HEK293 (cell line): ENCODE results near the gene TNFRSF8.
"Not testable (repeated sequence)": the region's sequence is repeated elsewhere in the genome, so short reads cannot be mapped to it uniquely, and the experiment has no call there.

ENCODE experiments used
- MYNN ChIP-seq: fragments of 450-650 bp; formaldehyde crosslinking; IDR thresholded peaks from 2 replicates; pipeline ENCODE4 v1.5.1; 2016; ENCODE audit warnings: missing biosample characterization, missing genetic modification characterization, borderline replicate concordance
- ZBTB17 ChIP-seq: fragments of 450-650 bp; formaldehyde crosslinking; IDR thresholded peaks from 2 replicates; pipeline ENCODE4 v1.5.1; 2016; ENCODE audit warnings: missing biosample characterization, missing genetic modification characterization
- ZNF24 ChIP-seq: fragments of 450-650 bp; formaldehyde crosslinking; IDR thresholded peaks from 2 replicates; pipeline ENCODE4 v1.5.1; 2016; ENCODE audit warnings: missing biosample characterization, missing genetic modification characterization
- ZNF529 ChIP-seq: fragments of 450-650 bp; formaldehyde crosslinking; IDR thresholded peaks from 2 replicates; pipeline ENCODE4 v1.5.1; 2017; ENCODE audit warnings: missing genetic modification characterization, missing biosample characterization; ENCODE audit not compliant: insufficient replicate concordance
- ZNF558 ChIP-seq: fragments of 450-650 bp; formaldehyde crosslinking; IDR thresholded peaks from 2 replicates; pipeline ENCODE4 v1.5.1; 2016; ENCODE audit warnings: missing biosample characterization, missing genetic modification characterization
- ZNF596 ChIP-seq: fragments of 450-650 bp; IDR thresholded peaks from 2 replicates; pipeline ENCODE4 v1.5.0; 2018; ENCODE audit warnings: missing biosample characterization, mild to moderate bottlenecking, missing genetic modification characterization, moderate library complexity
- ZNF624 ChIP-seq: fragments of 450-650 bp; formaldehyde crosslinking; IDR thresholded peaks from 2 replicates; pipeline ENCODE4 v1.5.1; 2017; ENCODE audit warnings: missing biosample characterization, missing genetic modification characterization
- ZNF792 ChIP-seq: fragments of 450-650 bp; formaldehyde crosslinking; IDR thresholded peaks from 2 replicates; pipeline ENCODE4 v1.5.1; 2016; ENCODE audit warnings: missing biosample characterization, missing genetic modification characterization
- ZNF843 ChIP-seq: fragments of 450-650 bp; formaldehyde crosslinking; IDR thresholded peaks from 2 replicates; pipeline ENCODE4 v1.5.1; 2016; ENCODE audit warnings: missing biosample characterization, missing genetic modification characterization
- TF ChIP-seq, protein P1 (sequence below): fragments of 450-650 bp; formaldehyde crosslinking; IDR thresholded peaks from 2 replicates; pipeline ENCODE4 v1.5.1; 2016; ENCODE audit warnings: missing biosample characterization, missing genetic modification characterization
- TF ChIP-seq, protein P2 (sequence below): fragments of 450-650 bp; formaldehyde crosslinking; IDR thresholded peaks from 2 replicates; pipeline ENCODE4 v1.5.1; 2017; ENCODE audit warnings: missing biosample characterization, missing genetic modification characterization
- TF ChIP-seq, protein P3 (sequence below): fragments of 450-650 bp; formaldehyde crosslinking; IDR thresholded peaks from 2 replicates; pipeline ENCODE4 v1.5.1; 2016; ENCODE audit warnings: missing biosample characterization, missing genetic modification characterization

DNA sequence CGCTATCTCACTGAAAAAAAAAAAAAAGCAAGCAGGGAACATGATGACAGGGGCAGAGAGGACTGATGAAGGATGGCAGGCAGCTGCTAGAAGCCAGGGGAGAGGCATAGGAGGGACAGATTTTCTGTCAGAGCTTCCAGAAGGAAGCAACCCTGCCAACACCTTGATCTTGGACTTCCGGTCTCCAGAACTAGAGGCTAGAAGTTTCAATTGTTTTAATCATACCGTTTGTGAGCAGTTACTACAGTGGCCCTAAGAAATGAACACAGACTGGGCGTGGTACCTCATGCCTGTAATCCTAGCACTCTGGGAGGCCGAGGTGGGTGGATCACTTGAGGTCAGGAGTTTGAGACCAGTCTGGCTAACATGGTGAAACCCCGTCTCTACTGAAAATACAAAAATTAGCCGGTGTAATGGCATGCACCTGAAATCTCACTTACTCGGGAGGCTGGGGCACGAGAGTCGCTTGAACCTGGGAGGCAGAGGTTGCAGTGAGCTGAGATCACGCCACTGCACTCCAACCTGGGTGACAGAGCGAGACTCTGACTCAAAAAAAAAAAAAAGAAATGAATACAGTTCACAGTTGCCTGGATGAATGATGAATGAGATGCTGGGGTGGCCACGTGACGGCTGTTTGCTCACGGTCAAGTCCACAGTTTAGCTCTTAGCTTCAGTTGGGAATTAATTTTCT, 18.8 kb upstream of the TNFRSF8 start:
- not testable (repeated sequence) for TF ChIP-seq ZNF596 (tag by site-specific recombination); ZNF558 (tag by site-specific recombination); ZNF792 (tag by site-specific recombination); ZNF24; ZNF529 (tag by site-specific recombination); ZNF843 (tag by site-specific recombination); MYNN (tag by site-specific recombination); ZNF624; ZBTB17
- TF ChIP-seq, protein P1, sequence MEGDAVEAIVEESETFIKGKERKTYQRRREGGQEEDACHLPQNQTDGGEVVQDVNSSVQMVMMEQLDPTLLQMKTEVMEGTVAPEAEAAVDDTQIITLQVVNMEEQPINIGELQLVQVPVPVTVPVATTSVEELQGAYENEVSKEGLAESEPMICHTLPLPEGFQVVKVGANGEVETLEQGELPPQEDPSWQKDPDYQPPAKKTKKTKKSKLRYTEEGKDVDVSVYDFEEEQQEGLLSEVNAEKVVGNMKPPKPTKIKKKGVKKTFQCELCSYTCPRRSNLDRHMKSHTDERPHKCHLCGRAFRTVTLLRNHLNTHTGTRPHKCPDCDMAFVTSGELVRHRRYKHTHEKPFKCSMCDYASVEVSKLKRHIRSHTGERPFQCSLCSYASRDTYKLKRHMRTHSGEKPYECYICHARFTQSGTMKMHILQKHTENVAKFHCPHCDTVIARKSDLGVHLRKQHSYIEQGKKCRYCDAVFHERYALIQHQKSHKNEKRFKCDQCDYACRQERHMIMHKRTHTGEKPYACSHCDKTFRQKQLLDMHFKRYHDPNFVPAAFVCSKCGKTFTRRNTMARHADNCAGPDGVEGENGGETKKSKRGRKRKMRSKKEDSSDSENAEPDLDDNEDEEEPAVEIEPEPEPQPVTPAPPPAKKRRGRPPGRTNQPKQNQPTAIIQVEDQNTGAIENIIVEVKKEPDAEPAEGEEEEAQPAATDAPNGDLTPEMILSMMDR (tag by site-specific recombination): not testable (repeated sequence)
- TF ChIP-seq, protein P2, sequence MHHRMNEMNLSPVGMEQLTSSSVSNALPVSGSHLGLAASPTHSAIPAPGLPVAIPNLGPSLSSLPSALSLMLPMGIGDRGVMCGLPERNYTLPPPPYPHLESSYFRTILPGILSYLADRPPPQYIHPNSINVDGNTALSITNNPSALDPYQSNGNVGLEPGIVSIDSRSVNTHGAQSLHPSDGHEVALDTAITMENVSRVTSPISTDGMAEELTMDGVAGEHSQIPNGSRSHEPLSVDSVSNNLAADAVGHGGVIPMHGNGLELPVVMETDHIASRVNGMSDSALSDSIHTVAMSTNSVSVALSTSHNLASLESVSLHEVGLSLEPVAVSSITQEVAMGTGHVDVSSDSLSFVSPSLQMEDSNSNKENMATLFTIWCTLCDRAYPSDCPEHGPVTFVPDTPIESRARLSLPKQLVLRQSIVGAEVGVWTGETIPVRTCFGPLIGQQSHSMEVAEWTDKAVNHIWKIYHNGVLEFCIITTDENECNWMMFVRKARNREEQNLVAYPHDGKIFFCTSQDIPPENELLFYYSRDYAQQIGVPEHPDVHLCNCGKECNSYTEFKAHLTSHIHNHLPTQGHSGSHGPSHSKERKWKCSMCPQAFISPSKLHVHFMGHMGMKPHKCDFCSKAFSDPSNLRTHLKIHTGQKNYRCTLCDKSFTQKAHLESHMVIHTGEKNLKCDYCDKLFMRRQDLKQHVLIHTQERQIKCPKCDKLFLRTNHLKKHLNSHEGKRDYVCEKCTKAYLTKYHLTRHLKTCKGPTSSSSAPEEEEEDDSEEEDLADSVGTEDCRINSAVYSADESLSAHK (tag by site-specific recombination): not testable (repeated sequence)
- TF ChIP-seq, protein P3, sequence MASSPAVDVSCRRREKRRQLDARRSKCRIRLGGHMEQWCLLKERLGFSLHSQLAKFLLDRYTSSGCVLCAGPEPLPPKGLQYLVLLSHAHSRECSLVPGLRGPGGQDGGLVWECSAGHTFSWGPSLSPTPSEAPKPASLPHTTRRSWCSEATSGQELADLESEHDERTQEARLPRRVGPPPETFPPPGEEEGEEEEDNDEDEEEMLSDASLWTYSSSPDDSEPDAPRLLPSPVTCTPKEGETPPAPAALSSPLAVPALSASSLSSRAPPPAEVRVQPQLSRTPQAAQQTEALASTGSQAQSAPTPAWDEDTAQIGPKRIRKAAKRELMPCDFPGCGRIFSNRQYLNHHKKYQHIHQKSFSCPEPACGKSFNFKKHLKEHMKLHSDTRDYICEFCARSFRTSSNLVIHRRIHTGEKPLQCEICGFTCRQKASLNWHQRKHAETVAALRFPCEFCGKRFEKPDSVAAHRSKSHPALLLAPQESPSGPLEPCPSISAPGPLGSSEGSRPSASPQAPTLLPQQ (tag by site-specific recombination): not testable (repeated sequence)
